ENCODE measurements around the gene FTO. TPM values are rescaled to one million over a fixed set of nuclear protein-coding genes. Genes with fewer than 3 reads are reported as not detected.
"Not testable (repeated sequence)": the region's sequence is repeated elsewhere in the genome, so short reads cannot be mapped to it uniquely, and the experiment has no call there.

Gene FTO
- total RNA-seq, 4 donors from 2014 or later, result 62.0 to 90.1 (median 75.1) TPM

- H3K9me3 ChIP-seq, result no peaks in the 10 kb centered on the region
- in situ Hi-C loops (cut with MboI; ENCODE audit: low sequenced_read_pairs in 4 of 4) (no loop called here), intact Hi-C loops (cut with DNase I; ENCODE audit: low total_unique reads) (no loop called here)
- H3K4me3 ChIP-seq, result no peak overlapping the region
- H3K36me3 ChIP-seq, result peaks cover 0 to 13% of the 10 kb centered on the region in 2 donors
- ATAC-seq, result no peak
- no peak for DNase-seq
- no peaks in the 10 kb centered on the region for H3K27me3 ChIP-seq
- H3K4me1 ChIP-seq, result no peaks in the 10 kb centered on the region
- H3K27ac ChIP-seq, result no peak overlapping the region
- TF ChIP-seq CTCF (IDR thresholded peaks at IDR 0.05 in 4 of 5, conservative IDR thresholded peaks at IDR 0.05 in 1 of 5), result no peak
- no peak for TF ChIP-seq POLR2A (IDR thresholded peaks at IDR 0.05)
Measured at GRCh38 chr16:53886482-53887378, 182.8 kb downstream of the FTO start.

GRCh38 chr16:53888222-53888621 lies 184.3 kb downstream of the FTO start:
- H3K4me3 ChIP-seq, result no peak overlapping the region
- TF ChIP-seq CTCF (IDR thresholded peaks at IDR 0.05 in 4 of 5, conservative IDR thresholded peaks at IDR 0.05 in 1 of 5) (no peak), POLR2A (IDR thresholded peaks at IDR 0.05) (no peak)
- H3K4me1 ChIP-seq, result no peaks in the 10 kb centered on the region
- H3K36me3 ChIP-seq, result peaks cover 0 to 13% of the 10 kb centered on the region in 2 donors
- DNase-seq (no peak), ATAC-seq (no peak)
- in situ Hi-C loops (cut with MboI; ENCODE audit: low sequenced_read_pairs in 4 of 4) (no loop called here), intact Hi-C loops (cut with DNase I; ENCODE audit: low total_unique reads) (no loop called here)
- no peak overlapping the region for H3K27ac ChIP-seq
- no peaks in the 10 kb centered on the region for H3K9me3 ChIP-seq
- no peaks in the 10 kb centered on the region for H3K27me3 ChIP-seq

GRCh38 chr16:53890877-53891276 lies 186.9 kb downstream of the FTO start:
- H3K4me1 ChIP-seq, result peaks cover 9 to 12% of the 10 kb centered on the region in 2 donors
- DNase-seq; H3K27me3 ChIP-seq; H3K27ac ChIP-seq; H3K4me3 ChIP-seq; ATAC-seq; in situ Hi-C loops (cut with MboI; ENCODE audit: low sequenced_read_pairs in 4 of 4); H3K9me3 ChIP-seq: not testable (repeated sequence)
- H3K36me3 ChIP-seq, result peaks cover 0 to 13% of the 10 kb centered on the region in 2 donors
- intact Hi-C loops (cut with DNase I; ENCODE audit: low total_unique reads), result loop anchor here (5.0 kb wide), 1 partner anchor 396 kb away; the partner anchor contains the start of gene IRX3

- H3K27me3 ChIP-seq, result no peaks in the 10 kb centered on the region
- TF ChIP-seq POLR2A (IDR thresholded peaks at IDR 0.05) (no peak), CTCF (IDR thresholded peaks at IDR 0.05 in 4 of 5, conservative IDR thresholded peaks at IDR 0.05 in 1 of 5) (no peak)
- in situ Hi-C loops (cut with MboI; ENCODE audit: low sequenced_read_pairs in 4 of 4), result no loop called here
- H3K27ac ChIP-seq, result no peak overlapping the region
- H3K36me3 ChIP-seq, result peaks cover 0 to 13% of the 10 kb centered on the region in 2 donors
- no peak overlapping the region for H3K4me3 ChIP-seq
- DNase-seq (no peak), ATAC-seq (no peak)
- H3K9me3 ChIP-seq, result no peaks in the 10 kb centered on the region
- H3K4me1 ChIP-seq, result peaks cover 9 to 12% of the 10 kb centered on the region in 2 donors
- intact Hi-C loops (cut with DNase I; ENCODE audit: low total_unique reads), result loop anchor here (5.0 kb wide), 1 partner anchor 396 kb away; the partner anchor contains the start of gene IRX3
Measured at GRCh38 chr16:53891409-53892139, 187.6 kb downstream of the FTO start.

GRCh38 chr16:53892155-53892554 lies 188.2 kb downstream of the FTO start:
- Histone ChIP-seq H3K36me3 (peaks cover 0 to 13% of the 10 kb centered on the region in 2 donors), H3K4me3 (no peak overlapping the region), H3K27me3 (no peaks in the 10 kb centered on the region), H3K4me1 (peaks cover 9 to 12% of the 10 kb centered on the region in 2 donors), H3K27ac (no peak overlapping the region), H3K9me3 (no peaks in the 10 kb centered on the region)
- DNase-seq (no peak), ATAC-seq (peak; percentile 54 to 58)
- intact Hi-C loops (cut with DNase I; ENCODE audit: low total_unique reads) (loop anchor here (5.0 kb wide), 1 partner anchor 395 kb away; the partner anchor contains the start of gene IRX3), in situ Hi-C loops (cut with MboI; ENCODE audit: low sequenced_read_pairs in 4 of 4) (no loop called here)
- TF ChIP-seq CTCF (IDR thresholded peaks at IDR 0.05 in 4 of 5, conservative IDR thresholded peaks at IDR 0.05 in 1 of 5) (peak; percentile 29 to 71 (median 61)), POLR2A (IDR thresholded peaks at IDR 0.05) (no peak)

Measured in gastrocnemius medialis (tissue), 4 donors.